Dedifferentiated amniotic fluid mesenchymal stem cell (primary cell): ENCODE results near the gene AIMP1.

Experiments used
- DNase-seq: peaks from one replicate; pipeline ENCODE4 v3.0.0-alpha.2; 2016; ENCODE audit errors: extremely low spot score

AIMP1 gene

DNA sequence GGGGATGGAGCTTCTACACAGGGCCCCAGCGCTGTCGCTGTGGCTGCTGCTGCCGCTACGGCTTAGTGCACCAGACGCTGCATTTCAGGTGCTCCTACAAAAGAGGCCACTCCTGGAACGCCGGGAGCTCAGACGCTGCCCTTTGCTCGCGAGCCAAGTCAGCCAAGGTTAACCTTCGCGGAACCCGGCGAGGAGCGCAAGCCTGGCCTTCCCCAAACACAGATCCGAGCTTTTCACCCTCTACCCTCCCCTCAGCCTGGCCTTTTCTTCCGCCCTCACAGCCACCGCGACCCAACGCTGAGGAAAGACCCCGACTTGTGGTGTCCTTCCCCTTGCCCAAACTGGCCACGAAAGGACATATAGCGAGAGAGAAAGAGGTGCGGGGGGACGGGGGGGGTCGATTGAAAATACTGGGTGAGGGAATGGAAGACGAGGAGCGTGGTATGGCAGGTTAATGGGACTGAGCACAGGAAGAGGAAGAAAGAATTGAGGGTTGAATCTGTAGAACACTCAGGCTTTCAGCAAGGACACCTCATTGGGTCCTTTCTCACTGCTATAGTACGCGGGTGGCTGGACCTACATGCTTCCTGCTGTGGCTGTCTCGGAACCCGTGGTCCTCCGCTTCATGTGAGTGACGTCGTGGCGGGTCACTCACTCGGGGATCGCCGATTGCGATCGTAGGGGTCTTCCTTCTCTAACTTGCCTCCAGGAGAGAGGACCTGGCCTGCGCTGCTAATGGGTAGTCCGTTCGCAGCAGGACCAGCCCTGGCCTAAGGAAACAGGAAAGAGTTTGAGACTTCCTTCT, at the start of gene AIMP1, which contains the start of gene TBCK:
Gene AIMP1, plus strand, starts transcription at position 583 of the 805 bp plus-strand sequence. CDS start 8,460 bp downstream, outside the sequence.
Gene TBCK, minus strand, starts transcription at position 242 of the 805 bp plus-strand sequence. CDS start 7,249 bp downstream, outside the sequence.
- peak; percentile 93 for DNase-seq

GRCh38 chr4:106268786-106269185, 47.6 kb upstream of the AIMP1 start:
- no peak for DNase-seq

- no peak for DNase-seq
These were observed 46.6 kb upstream of the AIMP1 start for GRCh38 chr4:106269711-106270110.

DNA sequence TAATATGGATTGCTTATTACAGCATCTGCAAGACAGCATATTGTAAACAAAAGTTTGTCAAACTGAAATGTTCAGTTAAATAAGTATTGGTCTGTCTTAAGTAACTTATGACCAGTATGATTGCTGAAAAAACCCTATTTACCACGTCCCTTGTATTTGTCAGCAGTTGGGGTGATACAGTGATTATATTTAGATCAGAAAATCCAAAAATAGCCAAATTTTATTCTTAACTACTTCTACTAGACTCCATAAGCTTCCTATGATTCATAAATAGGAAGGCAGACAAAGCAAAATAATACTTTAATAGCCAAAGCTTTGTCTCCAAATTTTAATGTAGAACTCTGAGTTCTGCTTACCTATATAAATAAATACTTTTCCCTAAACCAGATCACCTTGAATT, 45.6 kb upstream of the AIMP1 start:
- no peak for DNase-seq

GRCh38 chr4:106273831-106274230, 42.5 kb upstream of the AIMP1 start:
- no peak for DNase-seq

DNA sequence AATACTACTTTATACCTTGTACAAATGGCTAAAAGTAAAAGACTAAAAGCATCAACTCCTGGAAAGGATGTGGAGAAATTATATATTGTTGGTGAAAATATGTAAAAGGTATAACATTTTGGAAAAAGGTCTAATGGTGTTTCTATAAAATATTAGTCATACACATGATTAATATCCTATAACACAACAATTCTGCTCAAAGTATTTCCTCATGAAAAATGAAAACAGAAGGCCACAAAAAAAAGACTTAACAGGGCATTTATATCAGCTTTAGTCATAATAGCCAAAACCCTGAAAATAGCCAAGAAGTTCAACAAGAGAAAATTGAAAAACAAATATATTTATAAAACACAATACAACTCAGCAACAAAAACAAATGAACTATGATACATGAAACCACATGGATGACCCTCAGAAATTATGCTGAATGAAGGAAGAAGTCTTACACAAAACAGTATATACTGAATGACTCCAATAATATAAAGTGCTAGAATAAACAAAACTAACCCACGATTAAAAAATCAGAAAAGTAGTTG, 39.1 kb upstream of the AIMP1 start:
- DNase-seq, result no peak

DNA sequence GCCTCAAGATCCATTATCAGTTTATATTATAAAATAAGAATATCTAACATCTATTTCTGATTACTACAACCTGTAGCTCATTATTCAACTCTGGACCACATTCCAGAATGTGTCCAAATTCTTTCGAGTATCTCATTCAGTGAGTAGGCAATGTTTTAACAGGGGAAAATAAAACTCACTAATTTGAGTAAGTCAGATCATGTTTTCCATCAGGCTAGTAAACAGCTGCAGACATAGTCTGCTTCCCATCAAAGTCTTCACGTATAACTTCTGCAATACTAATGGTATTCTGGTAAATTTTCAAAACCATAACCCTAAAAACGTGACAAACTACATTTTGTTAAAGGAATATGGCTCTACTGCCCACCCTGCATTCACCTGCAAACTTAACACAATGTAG, 32.1 kb upstream of the AIMP1 start:
- DNase-seq, result no peak

DNA sequence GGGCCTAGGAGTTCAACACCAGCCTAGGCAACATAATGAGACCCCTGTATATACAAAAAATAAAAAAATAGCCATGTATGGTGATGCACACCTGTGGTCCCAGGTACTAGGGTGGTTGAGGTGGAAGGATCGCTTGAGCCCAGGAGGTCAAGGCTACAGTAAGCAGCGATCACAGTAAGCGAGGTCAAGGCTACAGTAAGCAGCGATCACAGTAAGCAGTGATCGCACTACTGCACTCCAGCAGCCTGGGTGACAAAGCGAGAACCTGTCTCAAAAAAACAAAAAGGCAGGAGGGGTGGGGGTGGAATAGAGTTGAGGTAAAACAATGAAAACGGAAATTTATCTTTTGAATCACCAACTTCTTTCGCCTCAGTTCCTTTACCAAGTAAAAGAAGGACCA, 29.7 kb upstream of the AIMP1 start:
- no peak for DNase-seq

GRCh38 chr4:106287353-106287969, 28.9 kb upstream of the AIMP1 start:
- DNase-seq, result no peak

GRCh38 chr4:106289737-106290136, 26.6 kb upstream of the AIMP1 start:
- no peak for DNase-seq

GRCh38 chr4:106291678-106292077, 24.7 kb upstream of the AIMP1 start:
- no peak for DNase-seq

DNA sequence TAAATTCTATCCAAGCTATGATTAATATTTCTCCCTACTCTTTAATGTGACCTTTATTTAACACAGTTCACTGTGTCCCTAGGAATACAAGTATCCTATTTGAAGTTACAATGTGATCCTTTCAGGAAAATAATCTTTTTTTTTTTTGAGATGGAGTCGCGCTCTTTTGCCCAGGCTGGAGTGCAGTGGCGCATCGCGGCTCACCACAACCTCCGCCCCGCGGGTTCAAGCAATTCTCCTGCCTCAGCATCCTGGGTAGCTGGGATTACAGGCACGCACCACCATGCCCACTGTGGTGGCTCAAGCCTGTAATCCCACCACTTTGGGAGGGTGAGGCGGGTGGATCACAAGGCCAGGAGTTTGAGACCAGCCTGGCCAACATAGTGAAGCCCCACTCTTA, 22.3 kb upstream of the AIMP1 start:
- no peak for DNase-seq

GRCh38 chr4:106297245-106298035, 18.9 kb upstream of the AIMP1 start:
- no peak for DNase-seq

GRCh38 chr4:106299977-106300376, 16.4 kb upstream of the AIMP1 start:
- DNase-seq, result no peak

DNA sequence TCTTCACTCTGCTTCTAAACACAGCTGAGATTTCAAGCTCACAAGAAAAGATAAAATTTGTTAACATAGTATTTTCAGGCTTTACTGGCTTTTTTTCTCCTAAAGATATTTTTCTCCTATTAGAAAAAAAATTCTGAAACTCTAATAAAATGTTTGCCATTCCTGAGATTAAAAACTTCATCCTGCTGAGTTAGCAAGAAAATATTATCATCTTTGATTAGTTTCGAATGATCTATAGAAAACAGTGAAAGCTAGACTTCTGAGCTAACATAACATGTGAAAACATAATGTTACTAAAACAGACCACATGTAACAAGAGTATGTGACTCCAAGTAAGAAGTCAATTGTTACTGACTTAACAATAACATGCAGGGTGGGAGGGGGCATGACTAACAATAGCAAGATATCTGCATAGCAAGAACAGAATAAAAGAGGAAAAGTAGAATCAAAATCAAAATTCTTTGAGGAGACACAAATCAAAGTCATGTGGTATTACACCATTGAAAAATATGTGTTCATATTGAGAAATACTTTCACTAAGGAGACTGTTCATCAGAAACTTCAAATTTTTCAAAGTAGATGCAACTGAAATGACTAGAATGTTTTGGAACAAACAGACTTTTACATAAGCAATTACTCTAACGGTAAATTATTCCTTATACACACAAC, 14.8 kb upstream of the AIMP1 start:
- DNase-seq, result peak; percentile 55

- no peak for DNase-seq
These were observed 14.3 kb upstream of the AIMP1 start for GRCh38 chr4:106302062-106302438.

DNA sequence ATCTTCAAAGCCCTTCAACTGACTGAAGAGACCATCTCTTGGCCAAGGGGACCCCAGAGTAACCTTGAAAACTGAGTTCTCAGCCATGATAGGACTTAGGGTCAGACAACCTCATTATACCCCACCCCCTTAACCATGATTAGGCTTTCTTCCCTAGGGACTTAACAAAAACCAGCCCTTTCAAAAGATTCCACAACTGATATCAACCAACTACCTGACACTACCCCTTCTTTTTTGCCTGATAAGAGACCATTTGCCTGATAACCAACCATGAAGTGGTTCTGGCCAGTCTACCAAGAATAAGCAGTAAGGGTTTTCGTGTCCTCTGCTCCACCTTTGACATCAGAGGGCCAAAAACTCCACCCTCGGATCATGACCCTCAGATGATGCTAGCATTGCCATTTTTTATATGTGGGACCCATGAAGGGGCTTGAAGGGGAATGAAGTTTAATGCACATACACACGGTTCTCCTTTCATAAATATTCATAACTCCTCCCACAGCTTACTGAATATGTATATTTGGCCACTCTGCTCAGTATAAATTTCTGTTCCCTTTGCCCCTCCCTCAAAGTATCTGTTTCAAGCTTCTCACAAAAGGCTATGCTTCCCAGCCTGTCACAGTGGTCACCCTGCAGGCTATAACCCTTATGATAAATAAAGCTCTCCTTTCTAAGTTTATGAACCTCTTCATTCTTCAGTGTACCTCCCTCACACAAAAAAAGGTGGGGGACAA, 12.6 kb upstream of the AIMP1 start:
- DNase-seq, result no peak

GRCh38 chr4:106304632-106305031, 11.7 kb upstream of the AIMP1 start:
- no peak for DNase-seq

- no peak for DNase-seq
These were observed 10.8 kb upstream of the AIMP1 start for GRCh38 chr4:106305435-106306055.

DNA sequence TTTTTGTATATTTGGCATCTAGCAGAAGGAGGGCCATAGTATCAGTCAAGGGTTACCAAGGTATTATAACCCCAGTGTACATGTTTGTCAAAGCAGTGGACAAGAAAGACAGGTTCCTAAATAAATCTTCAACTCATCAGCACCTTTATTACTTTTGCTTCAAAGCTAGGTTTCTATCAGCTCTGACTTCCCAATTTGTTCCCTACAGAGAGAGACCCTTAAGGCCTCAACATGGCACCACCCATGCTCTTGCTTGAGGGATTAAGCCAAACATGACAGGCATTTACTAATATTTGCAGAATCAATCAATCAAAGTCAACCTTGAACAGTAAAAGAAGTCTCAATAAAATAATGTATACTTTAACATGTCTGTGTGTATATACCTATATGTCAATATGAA, 9.8 kb upstream of the AIMP1 start:
- DNase-seq, result no peak

GRCh38 chr4:106312377-106312776, 4.0 kb upstream of the AIMP1 start:
- DNase-seq, result peak; percentile 86
